ENCODE results near the gene CXorf65. TPM values are rescaled to one million over a fixed set of nuclear protein-coding genes. Genes with fewer than 3 reads are reported as not detected.

Gene CXorf65
- total RNA-seq, 4 donors from 2014 or later, result not detected

GRCh38 chrX:71117358-71117757 is 10.8 kb upstream of the CXorf65 start:
- Histone ChIP-seq H3K27me3 (no peaks in the 10 kb centered on the region), H3K27ac (no peak overlapping the region), H3K36me3 (peaks cover 14% of the 10 kb centered on the region), H3K4me1 (peaks cover 14% of the 10 kb centered on the region), H3K9me3 (no peaks in the 10 kb centered on the region), H3K4me3 (no peak overlapping the region)
- WGBS, result 82% methylated on average over 10 of the region's 10 CpGs
- TF ChIP-seq POLR2A (IDR thresholded peaks at IDR 0.05) (no peak), EP300 (IDR thresholded peaks at IDR 0.05) (no peak), CTCF (IDR thresholded peaks at IDR 0.05) (no peak), POLR2AphosphoS5 (IDR thresholded peaks at IDR 0.05) (no peak)
- DNase-seq (ENCODE audit: low spot score in 2 of 2), result no peak

- no peak for DNase-seq (ENCODE audit: low spot score in 2 of 2)
- WGBS, result 46% methylated on average over 5 of the region's 5 CpGs
- no peak overlapping the region for H3K27ac ChIP-seq
Observed at GRCh38 chrX:71111921-71112431, 5.4 kb upstream of the CXorf65 start.

GRCh38 chrX:71111141-71111843 is 4.8 kb upstream of the CXorf65 start, which contains the start of gene IL2RG:
Gene IL2RG (minus strand): TSS chrX:71111577. CDS start chrX:71111539, 38 bp downstream.
- DNase-seq (ENCODE audit: low spot score in 2 of 2), result no peak
- peak within 1 kb of the TSS; percentile 14 for H3K4me3 ChIP-seq
- 58% methylated on average over 8 of the region's 8 CpGs for WGBS

More at GRCh38 chrX:71111921-71112431, 5.4 kb upstream of the CXorf65 start:
- Histone ChIP-seq H3K4me1 (no peaks in the 10 kb centered on the region), H3K27me3 (no peaks in the 10 kb centered on the region), H3K4me3 (peak overlapping the region; percentile 14), H3K9me3 (no peaks in the 10 kb centered on the region), H3K36me3 (no peaks in the 10 kb centered on the region)
- no peak for TF ChIP-seq EP300 (IDR thresholded peaks at IDR 0.05)
- no peak for TF ChIP-seq POLR2AphosphoS5 (IDR thresholded peaks at IDR 0.05)
- no peak for TF ChIP-seq CTCF (IDR thresholded peaks at IDR 0.05)
- no peak for TF ChIP-seq POLR2A (IDR thresholded peaks at IDR 0.05)

GRCh38 chrX:71109051-71109450 is 2.5 kb upstream of the CXorf65 start:
- Histone ChIP-seq H3K27ac (no peak overlapping the region), H3K27me3 (no peaks in the 10 kb centered on the region), H3K36me3 (no peaks in the 10 kb centered on the region), H3K9me3 (no peaks in the 10 kb centered on the region), H3K4me3 (no peak overlapping the region), H3K4me1 (no peaks in the 10 kb centered on the region)
- WGBS, result 79% methylated on average over 5 of the region's 6 CpGs
- TF ChIP-seq EP300 (IDR thresholded peaks at IDR 0.05), result no peak
- no peak for TF ChIP-seq POLR2A (IDR thresholded peaks at IDR 0.05)
- TF ChIP-seq POLR2AphosphoS5 (IDR thresholded peaks at IDR 0.05), result no peak
- TF ChIP-seq CTCF (IDR thresholded peaks at IDR 0.05), result no peak
- no peak for DNase-seq (ENCODE audit: low spot score in 2 of 2)

More at GRCh38 chrX:71111141-71111843, 4.8 kb upstream of the CXorf65 start, which contains the start of gene IL2RG:
- TF ChIP-seq POLR2A (IDR thresholded peaks at IDR 0.05), result peak in 1 of 2 donors; percentile 15
- no peak for TF ChIP-seq EP300 (IDR thresholded peaks at IDR 0.05)
- Histone ChIP-seq H3K36me3 (no peaks in the 10 kb centered on the region), H3K27me3 (no peaks in the 10 kb centered on the region), H3K9me3 (no peaks in the 10 kb centered on the region), H3K4me1 (no peaks in the 10 kb centered on the region), H3K27ac (no peak within 1 kb of the TSS)

- TF ChIP-seq POLR2AphosphoS5 (IDR thresholded peaks at IDR 0.05), result no peak
- no peaks in the 10 kb centered on the region for H3K27me3 ChIP-seq
Observed at GRCh38 chrX:71107762-71108360, 1.3 kb upstream of the CXorf65 start.

GRCh38 chrX:71107245-71107644 is 705 bp upstream of the CXorf65 start:
- DNase-seq (ENCODE audit: low spot score in 2 of 2), result no peak
- H3K27ac ChIP-seq, result no peak overlapping the region
- H3K36me3 ChIP-seq, result no peaks in the 10 kb centered on the region
- no peaks in the 10 kb centered on the region for H3K27me3 ChIP-seq
- no peak overlapping the region for H3K4me3 ChIP-seq
- no peaks in the 10 kb centered on the region for H3K9me3 ChIP-seq
- TF ChIP-seq EP300 (IDR thresholded peaks at IDR 0.05) (no peak), CTCF (IDR thresholded peaks at IDR 0.05) (no peak), POLR2A (IDR thresholded peaks at IDR 0.05) (no peak), POLR2AphosphoS5 (IDR thresholded peaks at IDR 0.05) (no peak)
- peaks cover 4% of the 10 kb centered on the region for H3K4me1 ChIP-seq
- WGBS, result 68% methylated on average over 4 of the region's 4 CpGs

More at GRCh38 chrX:71107762-71108360, 1.3 kb upstream of the CXorf65 start:
- Histone ChIP-seq H3K9me3 (no peaks in the 10 kb centered on the region), H3K4me3 (no peak overlapping the region), H3K36me3 (no peaks in the 10 kb centered on the region), H3K4me1 (peaks cover 4% of the 10 kb centered on the region), H3K27ac (no peak overlapping the region)
- DNase-seq (ENCODE audit: low spot score in 2 of 2), result no peak
- 55% methylated on average over 9 of the region's 9 CpGs for WGBS
